ENCODE measurements around the gene SPNS3. TPM values are rescaled to one million over a fixed set of nuclear protein-coding genes. Genes with fewer than 3 reads are reported as not detected.
A peak's percentile ranks its signal among the peaks of the same experiment; 100 is the strongest.

SPNS3 gene
- total RNA-seq, 2 experiments from 2014 or later = 11.7 to 14.3 TPM

DNA sequence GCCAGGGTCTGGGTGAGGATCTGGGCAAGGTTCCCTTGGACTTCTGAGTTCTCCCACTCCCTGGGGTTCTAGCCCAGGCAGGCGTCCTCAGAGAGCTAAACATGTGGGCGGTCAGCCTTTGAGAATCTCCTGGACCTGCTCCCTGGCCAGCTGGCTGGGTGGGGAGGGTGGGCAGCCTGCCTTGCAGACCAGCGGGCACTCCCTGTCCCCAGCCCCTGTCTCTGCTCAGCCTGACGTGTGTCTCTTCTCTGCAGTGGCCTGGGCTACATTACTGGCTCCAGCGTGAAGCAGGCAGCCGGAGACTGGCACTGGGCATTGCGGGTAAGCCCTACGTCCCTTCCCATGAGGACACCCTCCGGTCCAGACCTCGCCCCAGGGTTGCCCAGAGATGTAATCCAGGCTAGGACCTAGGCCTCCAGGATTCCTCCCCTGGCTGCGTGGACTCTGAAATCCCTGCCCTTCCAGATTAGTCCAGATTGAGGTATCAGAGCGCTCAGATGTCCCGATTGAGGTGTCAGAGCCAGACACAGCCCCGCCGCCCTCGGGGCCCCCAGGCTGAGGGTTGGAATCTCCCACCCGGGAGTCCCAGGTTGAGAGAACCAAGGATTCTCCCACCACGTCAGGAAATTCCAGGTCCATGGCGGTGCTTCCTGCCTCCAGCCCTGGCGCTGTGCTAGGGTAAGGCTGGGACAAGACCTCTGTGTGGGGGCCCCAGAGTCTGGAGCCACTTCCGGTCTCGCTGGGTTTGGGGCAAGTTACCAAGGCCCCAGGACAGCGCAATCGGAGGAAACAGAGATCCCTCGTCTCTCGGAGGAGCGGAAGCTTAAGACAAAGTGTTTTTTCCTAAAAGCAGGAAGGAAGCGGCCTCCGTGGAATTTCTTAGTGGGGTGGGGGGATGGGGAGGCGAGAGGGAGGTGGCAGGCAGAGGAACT, 97.3 kb downstream of the SPNS3 start:
- no peaks in the 10 kb centered on the region for H3K9me3 Mint-ChIP-seq
- H3K36me3 Mint-ChIP-seq = no peaks in the 10 kb centered on the region
- peaks cover 12% of the 10 kb centered on the region for H3K27me3 Mint-ChIP-seq
- peaks cover 7% of the 10 kb centered on the region for H3K4me1 Mint-ChIP-seq
- H3K4me3 Mint-ChIP-seq = no peak overlapping the region
- no peak overlapping the region for H3K27ac Mint-ChIP-seq
- no peak for DNase-seq

DNA sequence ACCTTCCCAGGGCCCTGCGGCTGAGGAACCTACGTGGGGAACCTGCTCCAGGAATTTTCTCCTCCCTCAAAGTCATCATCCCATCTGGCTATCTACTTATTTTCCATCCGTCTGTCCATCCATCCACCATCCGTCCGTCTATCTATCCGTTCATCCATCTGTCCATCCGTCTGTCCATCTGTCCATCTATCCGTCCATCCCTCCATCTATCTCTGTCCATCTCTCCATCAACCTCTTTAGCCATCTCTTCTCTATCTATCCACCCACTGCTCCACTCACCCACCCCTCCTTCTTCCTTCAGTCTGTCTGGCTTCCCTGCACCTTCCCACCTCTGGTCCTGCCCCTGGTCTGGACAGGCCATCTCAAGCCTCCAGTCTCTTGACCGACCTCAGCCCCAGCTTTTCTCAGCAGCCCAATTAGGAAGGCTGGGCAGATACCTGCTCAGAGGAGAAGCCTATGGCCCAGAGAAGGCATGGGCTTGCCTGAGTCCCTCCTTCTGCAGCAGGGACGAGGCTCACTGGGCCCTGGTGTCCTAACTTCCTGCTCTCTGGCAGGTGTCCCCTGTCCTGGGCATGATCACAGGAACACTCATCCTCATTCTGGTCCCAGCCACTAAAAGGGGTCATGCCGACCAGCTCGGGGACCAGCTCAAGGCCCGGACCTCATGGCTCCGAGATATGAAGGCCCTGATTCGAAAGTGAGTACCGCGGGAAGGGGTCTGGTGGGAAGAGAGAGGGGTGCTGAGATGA, 98.4 kb downstream of the SPNS3 start:
- H3K36me3 Mint-ChIP-seq = no peaks in the 10 kb centered on the region
- no peak overlapping the region for H3K4me3 Mint-ChIP-seq
- peaks cover 12% of the 10 kb centered on the region for H3K27me3 Mint-ChIP-seq
- H3K9me3 Mint-ChIP-seq = no peaks in the 10 kb centered on the region
- no peak overlapping the region for H3K27ac Mint-ChIP-seq
- H3K4me1 Mint-ChIP-seq = peaks cover 7% of the 10 kb centered on the region
- DNase-seq = no peak

DNA sequence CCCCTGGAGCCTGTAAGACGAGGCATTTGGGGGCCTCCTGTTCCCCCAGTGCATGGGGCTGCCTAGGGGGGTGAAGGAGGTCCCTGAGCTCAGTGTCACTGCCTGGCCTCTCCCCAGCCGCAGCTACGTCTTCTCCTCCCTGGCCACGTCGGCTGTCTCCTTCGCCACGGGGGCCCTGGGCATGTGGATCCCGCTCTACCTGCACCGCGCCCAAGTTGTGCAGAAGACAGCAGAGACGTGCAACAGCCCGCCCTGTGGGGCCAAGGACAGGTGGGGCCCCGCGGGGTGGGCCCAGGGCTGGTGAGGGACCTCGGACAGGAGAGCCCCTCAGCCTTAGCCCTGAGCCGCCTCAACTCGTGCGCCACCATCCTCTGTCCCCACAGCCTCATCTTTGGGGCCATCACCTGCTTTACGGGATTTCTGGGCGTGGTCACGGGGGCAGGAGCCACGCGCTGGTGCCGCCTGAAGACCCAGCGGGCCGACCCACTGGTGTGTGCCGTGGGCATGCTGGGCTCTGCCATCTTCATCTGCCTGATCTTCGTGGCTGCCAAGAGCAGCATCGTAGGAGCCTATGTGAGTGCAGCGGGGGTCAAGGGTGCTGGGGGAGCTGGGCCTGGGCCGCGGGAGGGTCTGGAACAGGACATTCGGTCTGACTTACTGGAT, 99.3 kb downstream of the SPNS3 start:
- no peaks in the 10 kb centered on the region for H3K9me3 Mint-ChIP-seq
- no peak overlapping the region for H3K27ac Mint-ChIP-seq
- H3K27me3 Mint-ChIP-seq = peaks cover 12% of the 10 kb centered on the region
- H3K4me1 Mint-ChIP-seq = peaks cover 7% of the 10 kb centered on the region
- no peak for DNase-seq
- no peak overlapping the region for H3K4me3 Mint-ChIP-seq
- H3K36me3 Mint-ChIP-seq = no peaks in the 10 kb centered on the region

DNA sequence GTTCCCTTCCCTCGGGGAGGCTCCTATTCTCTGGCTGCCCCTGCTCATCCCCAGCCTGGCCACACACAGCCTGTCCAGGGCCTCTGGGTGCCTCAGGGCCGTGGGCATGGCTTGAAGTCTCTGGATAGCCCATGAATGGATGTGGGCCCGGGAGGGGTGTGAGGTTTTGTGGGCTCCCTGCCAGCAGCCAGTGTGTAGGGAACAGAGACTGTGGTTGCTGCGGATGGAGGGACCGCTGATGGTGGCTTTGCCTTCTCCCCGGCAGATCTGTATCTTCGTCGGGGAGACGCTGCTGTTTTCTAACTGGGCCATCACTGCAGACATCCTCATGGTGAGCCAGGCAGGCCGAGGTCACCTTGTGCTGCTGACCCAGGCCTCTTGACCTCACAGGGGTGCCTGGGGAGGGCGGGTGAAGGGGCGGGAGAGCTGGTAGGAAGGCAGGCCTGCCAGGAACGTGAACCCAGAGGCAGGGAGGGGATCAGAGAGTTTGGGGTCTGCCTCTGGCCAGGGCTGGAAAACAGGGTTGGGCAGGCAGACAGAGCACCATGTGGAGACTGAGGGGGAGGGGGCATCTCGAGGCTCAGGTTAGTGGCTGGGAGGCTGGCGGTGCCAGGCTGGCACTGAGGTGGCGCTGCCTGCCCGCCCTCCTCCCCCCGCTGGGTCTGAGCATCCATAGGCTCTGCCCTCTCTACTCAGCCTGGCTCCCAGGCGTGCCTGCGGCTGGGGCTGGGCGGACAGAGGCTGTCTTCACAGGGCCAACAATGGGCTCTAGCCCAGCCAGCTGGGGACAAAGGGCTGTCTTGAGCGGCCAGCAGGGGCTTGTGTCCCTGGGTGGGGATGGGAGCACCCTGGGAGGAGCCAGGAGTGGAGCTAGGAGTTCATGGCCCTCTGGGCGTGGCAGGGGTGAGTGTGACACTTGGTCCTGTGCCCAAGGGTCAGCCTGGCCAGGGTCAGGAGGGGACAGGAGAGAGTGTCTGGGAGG, 100.1 kb downstream of the SPNS3 start:
- Mint-ChIP-seq H3K27me3 (peaks cover 12% of the 10 kb centered on the region), H3K36me3 (no peaks in the 10 kb centered on the region), H3K4me3 (peak overlapping the region; percentile 41), H3K9me3 (no peaks in the 10 kb centered on the region), H3K4me1 (peaks cover 7% of the 10 kb centered on the region), H3K27ac (peak overlapping the region; percentile 52)
- DNase-seq = no peak

DNA sequence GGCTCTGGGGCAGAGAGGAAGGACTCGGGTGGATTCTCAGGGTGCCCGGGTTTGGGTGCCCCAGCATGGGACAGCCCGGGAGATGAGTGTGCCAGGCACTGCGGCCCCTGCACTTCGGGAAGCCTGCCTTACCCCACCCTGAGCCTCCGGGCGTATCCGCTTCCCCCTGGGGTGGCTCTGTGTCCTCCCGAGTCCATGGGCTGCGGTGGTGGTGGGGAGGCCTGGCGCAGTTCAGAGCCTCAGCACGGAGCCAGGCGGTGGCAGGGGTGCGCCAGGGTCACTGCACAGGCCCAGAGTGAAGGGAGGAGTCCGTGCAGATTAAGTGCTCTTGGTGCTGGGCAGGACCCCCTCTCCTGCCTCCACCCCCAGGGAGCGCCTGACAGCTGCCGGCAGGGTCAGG, 100.8 kb downstream of the SPNS3 start:
- no peak for DNase-seq
- Mint-ChIP-seq H3K27ac (peak overlapping the region; percentile 52), H3K9me3 (no peaks in the 10 kb centered on the region), H3K4me3 (peak overlapping the region; percentile 41), H3K36me3 (no peaks in the 10 kb centered on the region), H3K27me3 (peaks cover 9% of the 10 kb centered on the region), H3K4me1 (peaks cover 7% of the 10 kb centered on the region)

DNA sequence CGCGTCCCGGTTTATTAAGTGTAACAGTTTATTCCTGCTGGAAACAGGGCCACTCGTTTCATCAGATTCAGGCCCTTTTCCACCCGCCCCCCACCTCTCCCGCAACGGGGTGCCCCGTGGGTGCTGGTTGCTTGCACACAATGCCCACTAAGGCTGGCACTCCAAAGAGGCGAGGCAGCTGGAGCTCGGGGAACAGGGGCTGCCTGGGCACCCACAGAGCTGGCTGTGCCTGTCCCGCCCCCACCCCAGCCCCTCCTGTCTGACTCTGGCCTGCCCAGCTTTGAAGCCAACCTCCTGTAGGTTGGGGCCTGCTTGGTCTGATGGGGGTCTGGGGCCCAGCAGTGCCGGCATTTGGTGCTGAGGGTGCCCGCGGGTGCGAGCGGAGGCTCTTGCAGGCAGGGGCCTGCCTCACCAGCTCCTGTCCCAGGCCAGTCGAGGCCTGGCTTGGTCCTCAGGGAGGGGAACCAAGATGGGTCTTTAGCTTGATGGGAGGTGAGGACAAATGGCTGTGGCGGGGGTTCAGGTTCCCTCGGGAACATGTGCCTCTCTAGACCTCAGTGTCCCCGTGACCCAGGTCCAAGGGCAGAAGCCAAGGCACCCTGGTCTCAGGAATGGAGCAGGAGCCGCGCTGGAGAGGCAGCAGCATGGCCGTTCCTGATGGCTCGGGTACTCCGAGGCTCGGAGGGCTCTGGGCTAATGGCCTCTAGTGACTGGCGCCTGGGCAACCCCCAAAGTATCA, 101.4 kb downstream of the SPNS3 start:
- Mint-ChIP-seq H3K9me3 (no peaks in the 10 kb centered on the region), H3K4me1 (peaks cover 7% of the 10 kb centered on the region), H3K27me3 (peaks cover 6% of the 10 kb centered on the region), H3K4me3 (no peak overlapping the region), H3K36me3 (peaks cover 3% of the 10 kb centered on the region), H3K27ac (no peak overlapping the region)
- DNase-seq = no peak

DNA sequence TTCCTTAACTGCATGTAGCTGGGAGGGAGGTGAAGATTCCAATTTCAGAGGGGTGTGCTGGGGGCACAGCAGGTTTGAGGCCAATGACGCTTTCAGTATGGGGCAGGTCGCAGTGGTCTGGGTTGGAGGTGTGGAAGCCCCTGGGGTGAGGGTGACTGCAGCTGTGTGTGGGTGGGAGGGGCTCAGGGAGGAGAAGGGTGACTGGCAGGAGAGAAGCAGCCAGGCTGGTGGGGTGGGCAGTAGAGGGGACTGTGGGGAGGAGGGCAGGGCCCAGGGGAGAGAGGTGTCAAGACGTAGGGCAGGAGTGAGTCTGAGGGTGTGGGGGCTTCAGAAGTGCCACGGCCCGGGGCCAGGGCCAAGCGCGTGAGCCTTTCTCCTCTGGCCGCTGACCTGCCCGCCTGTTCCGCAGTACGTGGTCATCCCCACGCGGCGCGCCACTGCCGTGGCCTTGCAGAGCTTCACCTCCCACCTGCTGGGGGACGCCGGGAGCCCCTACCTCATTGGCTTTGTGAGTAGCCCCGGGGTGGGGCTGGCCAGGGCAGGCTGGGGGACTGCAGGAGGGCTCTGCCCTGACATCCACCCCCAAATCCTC, 102.0 kb downstream of the SPNS3 start:
- no peak for DNase-seq
- Mint-ChIP-seq H3K4me3 (no peak overlapping the region), H3K4me1 (peaks cover 7% of the 10 kb centered on the region), H3K36me3 (peaks cover 3% of the 10 kb centered on the region), H3K9me3 (no peaks in the 10 kb centered on the region), H3K27ac (no peak overlapping the region), H3K27me3 (peaks cover 6% of the 10 kb centered on the region)

DNA sequence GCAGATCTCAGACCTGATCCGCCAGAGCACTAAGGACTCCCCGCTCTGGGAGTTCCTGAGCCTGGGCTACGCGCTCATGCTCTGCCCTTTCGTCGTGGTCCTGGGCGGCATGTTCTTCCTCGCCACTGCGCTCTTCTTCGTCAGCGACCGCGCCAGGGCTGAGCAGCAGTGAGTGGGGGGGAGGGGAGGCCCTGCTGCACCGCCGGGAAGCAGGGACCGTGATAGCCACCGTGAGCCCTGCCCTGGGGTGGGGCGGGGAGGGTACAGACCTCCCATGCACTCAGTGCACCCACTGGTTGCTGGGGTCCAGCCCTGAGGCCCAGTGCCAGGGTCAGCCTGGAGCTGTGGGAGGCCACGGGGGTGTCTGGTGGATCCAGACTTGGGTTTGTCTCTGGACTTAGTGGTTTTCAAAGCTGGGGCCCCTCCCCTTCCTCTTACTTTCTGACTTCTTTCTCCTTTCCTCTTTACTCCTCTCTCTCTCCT, 102.6 kb downstream of the SPNS3 start:
- peaks cover 3% of the 10 kb centered on the region for H3K36me3 Mint-ChIP-seq
- peaks cover 6% of the 10 kb centered on the region for H3K27me3 Mint-ChIP-seq
- H3K9me3 Mint-ChIP-seq = no peaks in the 10 kb centered on the region
- no peak for DNase-seq
- no peak overlapping the region for H3K4me3 Mint-ChIP-seq
- peaks cover 7% of the 10 kb centered on the region for H3K4me1 Mint-ChIP-seq
- no peak overlapping the region for H3K27ac Mint-ChIP-seq

DNA sequence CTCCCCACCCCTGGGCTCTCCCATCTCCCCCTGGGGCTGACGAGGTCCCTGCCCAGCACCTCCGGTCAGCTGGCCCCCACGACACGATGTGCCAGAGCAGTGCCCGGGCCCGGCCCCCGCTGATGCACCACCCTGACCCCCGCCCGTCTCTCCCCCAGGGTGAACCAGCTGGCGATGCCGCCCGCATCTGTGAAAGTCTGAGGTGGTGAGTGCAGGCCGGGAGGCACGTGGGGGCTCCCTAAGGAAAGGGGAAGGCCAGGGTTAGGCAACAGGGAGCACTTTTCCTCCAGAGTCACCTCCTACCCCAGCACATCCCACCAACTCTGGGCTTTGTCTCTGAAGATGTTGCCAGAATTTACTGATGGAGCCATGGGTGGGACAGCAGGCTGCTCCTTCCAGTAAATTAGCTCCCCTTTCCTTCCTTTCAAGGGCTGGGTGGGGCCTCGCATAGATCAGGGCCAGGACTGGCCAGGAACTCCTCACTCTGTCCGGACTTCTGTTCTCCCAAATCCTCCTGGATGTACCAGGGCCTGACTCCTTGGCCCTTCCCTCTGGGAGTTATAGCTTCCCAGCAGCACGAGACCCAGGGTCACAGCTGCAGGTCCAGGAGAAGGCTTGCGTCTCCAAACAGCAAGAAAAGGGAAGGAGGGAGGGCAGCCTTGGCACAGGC, 103.1 kb downstream of the SPNS3 start:
- H3K27ac Mint-ChIP-seq = no peak overlapping the region
- H3K36me3 Mint-ChIP-seq = peaks cover 3% of the 10 kb centered on the region
- no peaks in the 10 kb centered on the region for H3K9me3 Mint-ChIP-seq
- peaks cover 7% of the 10 kb centered on the region for H3K4me1 Mint-ChIP-seq
- no peak for DNase-seq
- peaks cover 6% of the 10 kb centered on the region for H3K27me3 Mint-ChIP-seq
- no peak overlapping the region for H3K4me3 Mint-ChIP-seq

Other genes with a start within 250 kb of the SPNS3 start
- 10 to 100 TPM; 29.4 to 31.4 TPM for gene ANKFY1, start 170.0 kb upstream of the SPNS3 start, total RNA-seq
- gene UBE2G1, start 67.3 kb upstream of the SPNS3 start, total RNA-seq = 10 to 100 TPM; 58.8 to 63.9 TPM
- under 1 TPM; 0.20 to 0.43 TPM for gene SPNS2, start 64.9 kb downstream of the SPNS3 start, total RNA-seq
- gene MYBBP1A, start 121.4 kb downstream of the SPNS3 start, total RNA-seq = 100 to 1,000 TPM; 174 to 176 TPM
- not detected for gene GGT6, start 126.6 kb downstream of the SPNS3 start, total RNA-seq
- not detected for gene SMTNL2, start 150.6 kb downstream of the SPNS3 start, total RNA-seq
- gene ALOX15, start 207.7 kb downstream of the SPNS3 start, total RNA-seq = under 1 TPM; 0.18 to 0.25 TPM